ENCODE results near the gene RAD51AP2. TPM values are rescaled to one million over a fixed set of nuclear protein-coding genes. Genes with fewer than 3 reads are reported as not detected.

The RAD51AP2 gene
- total and polyA plus RNA-seq, 10 of the 15 experiments (the other 5 are each of a cell fraction or from before 2014, with no cell fraction given): under 0.01 to 0.02 TPM; not detected in 8

GRCh38 chr2:17471979-17472378, 46.3 kb downstream of the RAD51AP2 start:
- SMC1A ChIA-PET (ENCODE audit: uncharacterized antibody, unreplicated experiment): interaction anchor here (1.0 to 2.1 kb wide), 3 partner anchors 34 to 199 kb away, joined by 3 to 12 read pairs (median 4); no protein-coding TSS in a partner anchor
- BruUV-seq (replicated peaks): no TSS peak
- in situ Hi-C loops (cut with MboI): no loop called here

More at GRCh38 chr2:17471979-17472378, 46.3 kb downstream of the RAD51AP2 start:
- H3K27me3 ChIP-seq (replicated peaks in 1 of 2; ENCODE audit: control insufficient read depth in 2 of 2, insufficient read depth in 2 of 2, low read length in 1 of 2): no peaks in the 10 kb centered on the region
- RAD21 ChIA-PET (ENCODE audit: unreplicated experiment): interaction anchor here (5.5 kb wide), 1 partner anchor 200 kb away, joined by 52 read pairs; no protein-coding TSS in a partner anchor
- ATAC-seq (no peak), FAIRE-seq (no peak), DNase-seq (ENCODE audit: low read depth, low spot score) (no peak)
- no peaks in the 10 kb centered on the region for H3K36me3 ChIP-seq (ENCODE audit: control insufficient read depth in 2 of 2, insufficient read depth in 2 of 2, low read length in 1 of 2)
- no peaks in the 10 kb centered on the region for H3K79me2 ChIP-seq (ENCODE audit: control insufficient read depth, insufficient read depth, low read length)
- H3K4me1 ChIP-seq (ENCODE audit: control insufficient read depth, insufficient read depth, low read length): no peaks in the 10 kb centered on the region
- TF ChIP-seq HSF1 (IDR thresholded peaks at IDR 0.05; ENCODE audit: low read depth, low read length) (no peak), IRF5 (IDR thresholded peaks at IDR 0.05; ENCODE audit: borderline replicate concordance) (no peak), ZBTB33 (IDR thresholded peaks at IDR 0.05) (no peak)
- no peak overlapping the region for H3K27ac ChIP-seq (ENCODE audit: control insufficient read depth, insufficient read depth)
- POLR2A ChIA-PET: no interaction called here
- H3K9me3 ChIP-seq (replicated peaks; ENCODE audit: control insufficient read depth, insufficient read depth, low read length): peaks cover 3% of the 10 kb centered on the region; the same call in 2 of the 3 replicates
- no peaks in the 10 kb centered on the region for H4K20me1 ChIP-seq (ENCODE audit: control insufficient read depth, insufficient read depth)
- H2AFZ ChIP-seq (ENCODE audit: control insufficient read depth, low read depth, low read length): no peak overlapping the region
- H3K4me2 ChIP-seq (ENCODE audit: control insufficient read depth, insufficient read depth): no peak overlapping the region
- CTCF ChIA-PET: interaction anchor here (1.5 to 6.8 kb wide), 2 partner anchors 199 to 362 kb away, joined by 3 to 112 read pairs; no protein-coding TSS in a partner anchor
- intact Hi-C loops (cut with micrococcal nuclease; ENCODE audit: unreplicated experiment): loop anchor here (1.0 kb wide), 1 partner anchor 199 kb away; no protein-coding TSS in a partner anchor
- no peak overlapping the region for H3K4me3 ChIP-seq
- no peak overlapping the region for H3K9ac ChIP-seq (ENCODE audit: control insufficient read depth, insufficient read depth, low read length)
